ACHN (cell line): ENCODE results near the gene C1RL.

Experiments used
- DNase-seq: peaks from one replicate; pipeline ENCODE4 v3.0.0-alpha.2; 2015
- in situ Hi-C: cut with HindIII; loops from 2 replicates; pipeline ENCODE4 v1.10.0; 2017; ENCODE audit warnings: low sequenced_read_pairs, low pct_ligation_motif_present, low pct_unique_long_range_greater_than_20kb

Gene C1RL

GRCh38 chr12:7108796-7109571, at the start of gene C1RL:
C1RL (minus strand) TSS chr12:7109214; CDS start chr12:7109180, 34 bp downstream.
- DNase-seq = peak; percentile 90
- in situ Hi-C loops = no loop called here

- in situ Hi-C loops = no loop called here
- DNase-seq = no peak
These were observed 48.4 kb upstream of the C1RL start for GRCh38 chr12:7157391-7157790.

- in situ Hi-C loops = no loop called here
- DNase-seq = no peak
These were observed 47.5 kb upstream of the C1RL start for GRCh38 chr12:7156259-7157197.

- DNase-seq = no peak
- in situ Hi-C loops = no loop called here
These were observed 46.5 kb upstream of the C1RL start for GRCh38 chr12:7155471-7156034.

- in situ Hi-C loops = no loop called here
- no peak for DNase-seq
These were observed 46.0 kb upstream of the C1RL start for GRCh38 chr12:7154901-7155470.

GRCh38 chr12:7154042-7154441, 45.0 kb upstream of the C1RL start:
- no peak for DNase-seq
- in situ Hi-C loops = no loop called here

- in situ Hi-C loops = no loop called here
- no peak for DNase-seq
These were observed 43.8 kb upstream of the C1RL start for GRCh38 chr12:7152818-7153217.

GRCh38 chr12:7151532-7151931, 42.5 kb upstream of the C1RL start:
- in situ Hi-C loops = no loop called here
- no peak for DNase-seq

GRCh38 chr12:7150841-7151240, 41.8 kb upstream of the C1RL start:
- in situ Hi-C loops = no loop called here
- no peak for DNase-seq

- in situ Hi-C loops = no loop called here
- no peak for DNase-seq
These were observed 41.3 kb upstream of the C1RL start for GRCh38 chr12:7150356-7150755.

GRCh38 chr12:7146906-7147305, 37.9 kb upstream of the C1RL start:
- in situ Hi-C loops = no loop called here
- DNase-seq = no peak

- no peak for DNase-seq
- in situ Hi-C loops = no loop called here
These were observed 37.2 kb upstream of the C1RL start for GRCh38 chr12:7146228-7146627.

GRCh38 chr12:7145671-7146070, 36.7 kb upstream of the C1RL start:
- no peak for DNase-seq
- in situ Hi-C loops = no loop called here

- in situ Hi-C loops = no loop called here
- peak; percentile 56 for DNase-seq
These were observed 35.6 kb upstream of the C1RL start for GRCh38 chr12:7144414-7145120.

- in situ Hi-C loops = no loop called here
These were observed 34.5 kb upstream of the C1RL start for GRCh38 chr12:7143564-7143963.

GRCh38 chr12:7142809-7143465, 33.9 kb upstream of the C1RL start:
- in situ Hi-C loops = no loop called here
- no peak for DNase-seq

More at GRCh38 chr12:7143564-7143963, 34.5 kb upstream of the C1RL start:
- DNase-seq = no peak

GRCh38 chr12:7142056-7142644, 33.1 kb upstream of the C1RL start:
- in situ Hi-C loops = no loop called here
- peak; percentile 70 for DNase-seq
